NCI-H1436 treated with DMSO at 0.1 percent for 48 hours (cell line): ENCODE measurements around the gene FADS1.
A peak's percentile ranks its signal among the peaks of the same experiment; 100 is the strongest.

Source experiments
- DNase-seq: peaks from one replicate; lab custom pipeline; 2025; lab: John Stamatoyannopoulos, UW

The FADS1 gene

DNA sequence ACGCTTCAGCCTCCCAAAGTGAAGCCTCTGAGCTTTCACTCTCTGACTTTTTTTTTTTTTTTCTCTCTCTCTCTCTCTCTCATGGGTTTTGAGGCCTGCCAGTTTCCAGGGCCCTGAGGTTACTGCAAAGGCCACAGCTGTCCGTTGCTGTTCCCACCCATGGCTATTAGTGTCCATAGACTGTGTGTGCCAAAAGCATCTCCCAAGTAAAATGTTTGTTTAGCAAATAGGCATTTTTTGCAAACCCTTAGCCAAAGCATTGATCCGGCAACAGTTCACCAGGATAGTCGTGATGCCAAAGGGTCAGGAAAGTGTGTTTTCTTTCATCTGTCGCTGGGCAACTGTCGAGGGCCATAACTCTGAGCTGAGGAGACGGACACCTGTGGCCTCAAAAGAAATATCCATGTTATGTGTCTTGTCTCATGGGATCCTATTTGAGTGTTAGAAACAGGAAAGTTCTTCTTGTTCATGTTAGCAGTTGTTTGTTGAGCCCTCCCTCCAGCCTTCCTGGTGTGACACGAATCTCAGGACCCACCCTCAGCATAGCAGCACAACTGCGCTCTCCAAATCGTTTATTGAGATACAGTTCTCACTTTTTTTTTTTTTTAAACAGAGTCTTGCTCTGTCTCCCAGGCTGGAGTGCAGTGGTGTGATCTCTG is 29.7 kb upstream of the FADS1 start:
- DNase-seq, result no peak

DNA sequence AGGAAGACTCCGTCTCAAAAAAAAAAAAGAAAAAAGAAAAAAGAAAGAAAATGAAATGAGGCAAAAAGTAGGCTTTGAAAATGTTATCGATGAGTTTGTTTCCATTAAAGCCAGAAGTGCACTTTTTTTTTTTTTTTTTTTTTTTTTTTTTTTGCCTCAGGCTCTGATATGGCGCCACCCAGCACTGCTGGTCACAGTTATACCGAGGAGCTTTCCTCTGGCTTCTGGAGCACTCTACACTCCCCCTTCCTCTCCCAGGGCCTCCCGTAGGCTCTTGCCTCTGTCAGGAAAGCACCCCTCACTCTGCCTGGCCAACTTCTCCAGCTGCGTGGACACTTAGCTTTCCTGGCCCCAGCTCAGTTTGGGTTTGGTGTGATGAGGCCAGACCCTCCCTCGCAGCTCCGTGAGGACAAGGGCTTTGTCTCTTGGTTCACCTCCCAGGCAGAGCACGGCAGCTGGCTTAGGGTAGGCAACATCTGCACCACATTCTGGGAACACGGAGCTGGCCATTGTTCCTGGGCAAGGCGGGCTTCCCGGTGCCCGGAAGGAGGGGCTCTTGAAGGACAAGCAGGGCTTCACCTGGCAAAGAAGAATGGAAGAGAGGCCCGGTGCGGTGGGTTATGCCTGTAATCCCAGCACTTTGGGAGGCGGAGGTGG is 28.2 kb upstream of the FADS1 start:
- DNase-seq, result no peak

DNA sequence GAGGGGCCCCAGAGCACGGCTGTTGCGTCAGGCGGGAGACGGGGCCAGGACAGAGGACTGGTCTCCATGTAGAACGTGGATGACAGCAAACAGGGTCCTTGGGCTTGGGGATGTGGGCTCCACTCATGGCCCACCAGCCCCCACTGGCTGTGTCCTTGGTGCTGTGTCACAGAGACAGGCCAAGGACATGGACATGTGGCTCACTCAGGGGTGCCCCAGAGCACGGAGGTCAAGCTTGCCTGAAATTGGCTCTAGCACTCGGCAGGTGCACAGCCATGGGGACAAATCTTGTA is 25.7 kb upstream of the FADS1 start:
- DNase-seq, result no peak

DNA sequence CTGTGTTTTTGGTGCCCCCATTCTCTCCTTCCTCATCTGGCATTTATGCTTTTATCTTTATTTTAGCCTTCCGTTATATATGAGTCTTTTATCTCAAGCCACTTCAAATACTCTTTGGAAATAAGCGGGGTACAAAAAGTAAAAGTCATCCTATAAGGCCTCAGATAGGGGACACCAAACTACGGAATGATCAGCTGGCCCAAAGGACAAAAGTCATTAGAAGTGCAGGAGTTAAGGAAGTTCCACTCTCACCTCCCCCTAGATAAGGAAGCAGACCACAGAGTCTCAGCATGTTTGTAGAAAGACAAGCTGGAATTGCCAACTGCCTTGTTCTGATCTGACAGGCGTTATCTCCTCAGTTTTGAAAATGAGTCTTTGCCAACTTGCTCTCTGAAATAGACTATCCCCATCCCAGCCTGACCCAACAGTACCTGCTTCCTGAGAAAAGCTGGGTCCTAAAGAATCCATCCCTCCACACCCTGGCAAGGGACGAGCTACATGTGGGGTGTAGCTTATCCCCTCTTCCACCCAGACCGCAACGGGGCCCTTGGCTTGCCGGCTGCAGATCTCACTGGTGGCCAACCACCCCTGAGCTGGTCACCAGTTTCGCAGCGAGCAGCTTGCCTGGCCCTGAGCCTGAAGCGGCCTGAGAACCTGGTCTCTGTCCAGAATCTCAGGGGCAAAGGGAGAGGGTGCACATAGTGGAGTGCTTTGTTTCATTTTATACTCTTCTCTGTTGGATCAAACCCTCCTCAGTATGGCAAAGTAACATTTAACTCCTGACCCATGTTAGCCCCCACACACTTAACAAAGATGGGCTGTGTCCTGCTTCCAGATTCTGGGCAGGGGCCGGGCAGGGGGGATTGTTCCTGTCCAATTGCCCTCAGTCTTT is 25.1 kb upstream of the FADS1 start:
- DNase-seq, result no peak

DNA sequence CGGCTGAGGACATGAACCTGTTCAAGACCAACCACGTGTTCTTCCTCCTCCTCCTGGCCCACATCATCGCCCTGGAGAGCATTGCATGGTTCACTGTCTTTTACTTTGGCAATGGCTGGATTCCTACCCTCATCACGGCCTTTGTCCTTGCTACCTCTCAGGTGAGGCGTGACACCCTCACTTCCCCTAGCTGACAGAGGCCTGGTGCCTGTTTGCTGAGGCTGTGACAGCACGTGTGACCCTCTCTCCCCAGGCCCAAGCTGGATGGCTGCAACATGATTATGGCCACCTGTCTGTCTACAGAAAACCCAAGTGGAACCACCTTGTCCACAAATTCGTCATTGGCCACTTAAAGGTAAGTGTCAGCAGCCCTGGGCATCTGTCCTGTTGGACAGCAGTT is 23.6 kb upstream of the FADS1 start:
- no peak for DNase-seq

DNA sequence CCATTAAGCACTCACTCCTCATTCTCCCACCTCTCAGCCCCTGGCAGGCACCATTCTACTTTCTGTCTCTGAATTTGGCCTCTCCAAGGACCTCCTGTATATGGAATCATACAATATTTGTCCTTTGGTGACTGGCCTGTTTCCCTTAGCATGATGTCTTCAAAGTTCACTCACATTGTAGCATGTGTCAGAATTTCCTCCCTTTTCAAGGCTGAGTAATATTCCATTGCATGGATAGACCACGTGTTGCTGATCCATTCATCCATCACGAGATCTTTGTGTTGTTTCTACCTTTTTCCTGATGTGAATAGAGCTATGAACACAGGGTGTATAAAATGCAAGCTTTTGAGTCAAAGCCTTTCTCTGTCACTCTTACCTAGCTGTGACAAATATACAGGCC is 22.9 kb upstream of the FADS1 start:
- DNase-seq, result no peak

DNA sequence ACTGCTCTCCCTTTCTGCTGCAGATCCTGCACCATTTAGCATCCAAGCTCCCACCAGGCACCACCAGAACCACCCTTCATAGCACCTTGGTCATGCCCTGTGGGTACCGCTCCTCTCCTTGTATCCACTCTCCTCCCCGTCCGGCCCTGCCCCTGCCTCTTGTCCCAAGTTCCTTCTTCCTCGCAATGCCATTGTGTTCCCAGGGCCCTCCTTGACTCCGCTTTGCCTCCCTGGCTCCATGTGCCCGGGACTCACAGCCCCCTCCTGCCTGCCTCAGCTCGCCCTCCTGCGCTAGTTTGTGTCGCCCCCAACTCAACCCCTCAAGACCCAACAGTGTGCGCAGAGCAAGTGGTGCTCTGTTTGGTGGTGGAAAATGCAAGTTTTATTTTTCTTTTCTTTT is 22.1 kb upstream of the FADS1 start:
- DNase-seq, result no peak

DNA sequence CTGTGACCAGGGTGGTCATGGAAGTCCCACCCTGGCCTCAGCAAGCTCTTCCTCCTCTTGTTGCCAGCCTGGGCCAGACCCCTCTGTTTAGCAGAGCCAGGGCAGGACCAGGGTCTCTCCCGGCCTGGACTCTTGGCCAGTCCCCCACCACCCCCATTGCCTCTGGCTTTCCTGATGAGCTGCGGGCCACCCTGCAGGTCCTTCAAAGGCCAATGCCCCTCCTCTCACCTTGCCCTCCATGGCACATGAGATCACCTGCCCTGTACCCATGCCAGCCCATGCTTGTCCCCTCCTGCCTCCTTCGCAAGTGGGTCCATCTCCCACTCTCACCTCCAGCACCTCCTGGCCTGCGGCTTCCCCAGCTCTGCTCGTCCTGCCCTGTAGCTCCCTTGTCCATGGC is 21.7 kb upstream of the FADS1 start:
- DNase-seq, result no peak

DNA sequence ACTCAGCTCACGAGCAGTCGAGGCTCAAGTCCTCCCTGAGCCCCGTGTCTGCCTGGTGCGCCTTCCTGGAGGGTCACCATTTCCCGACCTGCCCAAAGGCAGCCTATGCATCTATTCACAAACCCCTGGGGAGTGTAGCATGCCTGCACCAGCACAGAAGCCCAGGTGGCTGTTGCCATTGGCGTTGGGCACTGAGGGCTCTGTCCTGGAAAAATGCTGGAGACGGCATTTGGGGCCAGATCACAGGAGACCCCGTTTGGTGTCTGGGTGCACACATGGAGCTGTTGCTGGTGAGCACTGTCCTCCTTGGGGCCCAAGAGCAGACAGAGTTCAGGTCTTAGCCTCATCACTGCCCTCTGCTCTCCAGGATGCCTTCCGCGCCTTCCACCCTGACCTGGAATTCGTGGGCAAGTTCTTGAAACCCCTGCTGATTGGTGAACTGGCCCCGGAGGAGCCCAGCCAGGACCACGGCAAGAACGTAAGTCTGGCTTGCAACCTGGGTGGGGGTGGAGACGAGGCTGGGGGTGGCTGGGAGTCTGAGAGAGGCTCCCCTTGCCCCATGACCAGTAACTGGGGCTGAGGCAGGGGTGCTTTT is 20.7 kb upstream of the FADS1 start:
- DNase-seq, result no peak

DNA sequence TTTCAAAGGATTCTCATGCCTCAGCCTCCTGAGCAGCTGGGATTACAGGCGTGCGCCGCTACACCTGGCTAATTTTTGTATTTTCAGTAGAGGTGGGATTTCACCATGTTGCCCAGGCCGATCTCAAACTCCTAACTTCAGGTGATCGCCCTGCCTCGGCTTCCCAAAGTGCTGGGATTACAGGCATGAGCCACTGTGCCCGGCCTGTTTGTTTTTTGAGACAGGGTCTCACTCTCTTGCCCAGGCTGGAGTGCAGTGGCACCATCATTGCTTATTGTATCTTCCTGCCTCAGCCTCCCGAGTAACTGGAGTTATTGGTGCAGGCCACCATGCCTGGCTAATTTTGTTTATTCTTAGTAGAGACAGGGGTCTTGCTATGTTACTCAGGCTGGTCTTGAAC is 19.4 kb upstream of the FADS1 start:
- no peak for DNase-seq

DNA sequence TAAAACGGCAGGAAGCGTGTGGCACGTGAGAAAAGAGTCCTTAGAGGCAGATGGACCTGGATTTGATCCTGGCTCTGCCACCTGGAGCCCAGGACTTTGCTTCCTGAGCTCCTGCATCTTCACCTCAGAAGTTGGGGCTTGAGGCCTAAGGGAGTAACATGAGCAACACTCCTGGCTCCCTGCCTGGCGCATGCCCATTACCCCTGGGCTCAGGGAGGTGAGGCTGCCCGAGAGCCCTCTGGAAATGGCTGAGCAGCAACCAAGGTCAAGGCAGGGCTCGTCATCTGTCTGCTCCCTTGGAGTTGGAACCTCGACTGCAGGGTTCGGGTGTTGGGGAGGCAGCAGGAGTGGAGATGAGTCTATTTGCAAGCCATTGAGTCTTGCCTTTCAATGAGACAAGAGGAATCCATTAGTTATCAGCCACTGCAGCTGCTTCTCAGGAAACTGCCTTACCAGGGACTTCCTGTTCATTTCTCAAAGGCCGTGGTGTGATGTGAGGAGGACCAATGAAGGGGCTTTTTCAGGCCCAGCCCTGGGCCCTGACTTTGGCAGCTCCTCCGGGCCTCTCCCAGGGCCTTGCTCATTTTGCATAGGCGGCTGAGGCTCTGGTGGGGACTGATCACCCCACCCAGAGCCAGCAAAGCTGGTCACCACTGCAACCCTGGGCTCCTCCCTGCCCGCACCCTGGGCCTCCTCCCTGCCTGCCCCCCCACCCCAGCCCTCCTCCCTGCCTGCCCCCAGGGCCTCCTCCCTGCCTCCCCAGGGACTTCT is 17.7 kb upstream of the FADS1 start:
- peak; percentile 86 for DNase-seq

DNA sequence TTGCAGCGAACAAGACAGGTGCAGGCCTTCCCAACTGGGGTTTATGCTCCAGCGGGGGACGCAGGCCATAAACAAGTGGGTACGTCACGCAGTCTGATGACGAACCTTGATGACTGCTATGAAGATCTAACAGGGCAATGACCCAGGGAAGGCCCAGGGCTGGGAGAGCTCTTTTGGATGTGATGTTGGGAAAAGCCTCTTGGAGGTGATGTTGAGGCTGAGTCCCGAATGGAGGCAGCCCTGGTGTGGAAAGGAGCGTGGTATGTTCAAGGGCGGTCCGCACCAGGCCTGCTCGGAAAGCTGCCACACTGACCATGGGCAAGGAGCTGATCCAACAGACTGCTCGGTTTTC is 17.1 kb upstream of the FADS1 start:
- no peak for DNase-seq

DNA sequence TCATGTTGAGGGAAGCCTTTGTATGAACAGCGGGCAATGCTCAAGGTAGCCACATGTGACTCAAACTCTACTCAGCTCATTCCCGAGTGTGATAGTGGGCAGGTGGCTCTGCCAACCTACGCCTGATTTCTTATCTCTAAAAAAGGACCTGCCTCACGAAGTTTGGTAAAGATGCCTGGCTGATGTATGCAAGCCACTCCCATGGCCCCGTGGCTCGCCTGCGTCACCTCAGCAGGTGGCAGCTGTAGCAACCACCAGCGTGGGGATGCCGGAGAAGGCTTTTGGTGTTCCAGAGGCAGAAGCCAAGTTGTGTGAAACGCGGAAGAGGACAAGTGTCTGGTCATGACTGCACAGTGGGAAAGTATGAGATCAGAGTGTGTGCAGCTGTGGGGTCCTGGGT is 16.7 kb upstream of the FADS1 start:
- DNase-seq, result peak; percentile 28

DNA sequence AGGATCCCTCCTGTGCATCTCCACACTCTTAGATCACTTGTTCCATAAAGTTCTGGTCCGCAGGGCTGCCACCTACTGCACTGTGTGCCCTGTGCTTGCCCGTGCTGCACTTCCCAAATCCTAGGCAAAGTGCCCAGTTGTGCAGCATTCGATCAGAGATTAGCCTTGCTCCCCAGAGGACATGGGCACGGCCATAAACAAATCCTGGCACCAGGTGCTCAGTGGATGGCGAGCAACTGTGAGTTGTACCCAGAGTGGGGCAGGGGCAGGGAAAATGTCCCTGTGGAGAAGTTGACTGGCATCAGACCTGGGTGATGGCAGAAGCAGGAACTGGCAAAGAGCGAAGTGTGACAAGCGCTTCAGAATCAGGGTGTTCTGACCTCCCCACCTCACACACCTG is 16.0 kb upstream of the FADS1 start:
- no peak for DNase-seq

DNA sequence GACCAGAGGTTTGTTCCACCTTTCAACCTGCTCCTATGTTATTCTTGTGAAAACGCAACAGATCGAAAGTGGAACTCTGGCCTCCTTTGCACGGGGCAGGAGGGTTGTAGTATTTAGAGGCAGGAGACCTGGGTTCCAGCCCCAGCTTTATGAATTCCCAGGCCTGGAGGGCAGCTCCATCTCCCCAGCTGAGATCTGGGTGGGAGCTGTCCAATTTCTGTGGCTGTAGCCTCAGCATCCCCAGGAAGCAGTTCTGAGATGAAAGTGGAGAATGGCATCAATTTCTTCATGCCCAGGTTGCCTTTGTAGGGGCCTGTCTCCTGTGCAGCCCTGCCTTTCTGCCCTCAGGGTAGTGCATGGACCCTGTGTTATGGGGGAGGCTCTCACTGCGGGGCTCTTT is 15.4 kb upstream of the FADS1 start:
- DNase-seq, result no peak

DNA sequence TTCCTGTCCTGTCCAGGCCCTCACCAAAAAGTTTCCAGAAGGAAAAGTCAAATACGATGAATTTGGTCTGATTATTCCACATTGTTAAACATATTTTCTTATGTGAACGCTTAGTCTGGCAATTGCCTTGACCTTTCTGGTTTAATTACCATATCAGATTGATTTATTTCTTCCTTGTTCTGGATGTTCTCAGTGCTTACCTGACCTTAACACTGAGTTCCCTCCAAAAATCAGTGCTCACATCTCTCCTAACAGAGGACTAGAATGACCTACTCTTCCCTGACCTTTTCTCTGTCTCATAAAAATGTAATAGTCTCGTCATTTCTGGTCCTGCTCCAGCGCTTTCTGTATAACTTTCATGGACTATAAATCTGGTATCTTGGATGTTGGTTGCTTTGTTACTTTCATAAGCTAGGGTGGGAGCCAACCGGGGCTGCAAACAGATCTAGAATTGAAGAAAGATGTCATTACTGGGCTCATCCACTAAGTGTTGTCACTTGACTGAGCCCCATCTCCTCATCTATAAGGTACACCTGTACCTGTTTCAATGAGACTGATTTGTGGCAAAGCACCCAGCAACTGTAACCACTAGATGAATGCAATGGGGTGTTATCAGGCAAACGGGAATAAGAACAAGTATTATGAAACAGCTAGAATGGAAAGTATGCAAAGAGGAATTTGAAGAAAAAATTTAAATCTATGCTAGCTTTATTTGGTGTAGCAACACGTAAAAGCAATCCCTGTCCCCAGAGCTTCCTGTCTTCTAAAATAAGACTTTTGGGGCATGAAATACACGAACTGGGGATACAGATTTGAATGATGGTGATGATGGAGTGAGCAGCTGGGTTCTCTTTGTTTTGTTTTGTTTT is 13.7 kb upstream of the FADS1 start:
- DNase-seq, result no peak

DNA sequence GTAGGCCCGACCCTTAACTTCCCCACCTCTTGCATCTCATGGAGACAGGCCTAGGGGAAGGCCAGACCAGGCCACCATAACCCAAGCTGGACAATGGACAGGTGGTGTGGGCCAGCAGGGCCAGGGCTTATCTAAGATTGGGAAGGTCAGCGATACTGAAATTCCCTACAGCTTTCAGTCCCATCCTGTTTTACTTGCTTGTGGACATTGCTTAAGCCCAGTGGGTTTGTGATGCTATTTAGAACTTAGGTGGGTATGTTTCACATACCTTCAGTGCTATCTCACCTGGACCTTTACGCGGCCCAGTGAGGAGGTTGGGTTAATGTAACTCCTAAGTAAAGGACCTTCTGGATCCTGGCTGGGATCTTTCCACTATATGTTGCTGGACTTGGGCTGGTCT is 13.0 kb upstream of the FADS1 start:
- no peak for DNase-seq

DNA sequence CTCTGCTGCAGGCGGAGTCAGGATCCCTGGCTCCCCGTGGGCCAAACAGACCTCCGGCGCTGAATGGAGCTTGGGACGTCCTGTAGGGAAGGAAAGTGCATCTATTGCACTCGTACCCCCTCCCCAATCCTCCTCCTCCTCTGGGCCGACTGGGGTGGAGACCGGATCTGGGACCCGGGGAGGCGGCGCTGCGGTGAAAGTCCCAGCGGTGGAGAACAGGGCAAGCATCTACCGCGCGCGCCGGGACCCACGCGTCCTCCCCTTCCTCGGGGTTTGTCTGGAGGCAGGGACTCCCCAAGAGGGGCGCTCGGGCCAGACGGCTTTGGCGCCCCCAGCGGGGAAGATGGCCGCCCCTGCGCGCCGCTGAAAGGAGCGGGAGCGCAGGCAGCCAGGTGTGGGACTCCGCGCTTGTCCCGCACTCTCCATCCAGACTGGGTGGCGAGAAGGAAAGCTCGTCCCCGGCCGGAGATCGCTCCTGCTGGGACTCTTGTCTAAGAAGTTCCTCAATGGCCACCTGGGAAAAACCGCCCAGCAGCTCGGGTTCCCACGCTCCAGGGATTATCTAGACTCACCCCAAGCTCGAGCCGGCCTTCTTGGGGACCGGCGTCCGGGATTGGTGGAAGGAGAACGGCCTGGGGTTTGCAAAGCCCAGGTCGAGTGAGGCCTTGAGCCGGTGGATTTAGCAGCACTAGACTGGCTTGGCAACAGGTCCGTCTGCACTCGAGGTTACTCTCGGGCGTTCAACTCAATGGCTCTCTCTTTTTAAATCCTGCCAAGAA is 12.0 kb upstream of the FADS1 start:
- no peak for DNase-seq

DNA sequence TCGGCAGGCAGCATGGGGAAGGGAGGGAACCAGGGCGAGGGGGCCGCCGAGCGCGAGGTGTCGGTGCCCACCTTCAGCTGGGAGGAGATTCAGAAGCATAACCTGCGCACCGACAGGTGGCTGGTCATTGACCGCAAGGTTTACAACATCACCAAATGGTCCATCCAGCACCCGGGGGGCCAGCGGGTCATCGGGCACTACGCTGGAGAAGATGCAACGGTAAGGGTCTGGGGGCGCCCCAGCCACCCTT is 11.5 kb upstream of the FADS1 start:
- DNase-seq, result no peak

DNA sequence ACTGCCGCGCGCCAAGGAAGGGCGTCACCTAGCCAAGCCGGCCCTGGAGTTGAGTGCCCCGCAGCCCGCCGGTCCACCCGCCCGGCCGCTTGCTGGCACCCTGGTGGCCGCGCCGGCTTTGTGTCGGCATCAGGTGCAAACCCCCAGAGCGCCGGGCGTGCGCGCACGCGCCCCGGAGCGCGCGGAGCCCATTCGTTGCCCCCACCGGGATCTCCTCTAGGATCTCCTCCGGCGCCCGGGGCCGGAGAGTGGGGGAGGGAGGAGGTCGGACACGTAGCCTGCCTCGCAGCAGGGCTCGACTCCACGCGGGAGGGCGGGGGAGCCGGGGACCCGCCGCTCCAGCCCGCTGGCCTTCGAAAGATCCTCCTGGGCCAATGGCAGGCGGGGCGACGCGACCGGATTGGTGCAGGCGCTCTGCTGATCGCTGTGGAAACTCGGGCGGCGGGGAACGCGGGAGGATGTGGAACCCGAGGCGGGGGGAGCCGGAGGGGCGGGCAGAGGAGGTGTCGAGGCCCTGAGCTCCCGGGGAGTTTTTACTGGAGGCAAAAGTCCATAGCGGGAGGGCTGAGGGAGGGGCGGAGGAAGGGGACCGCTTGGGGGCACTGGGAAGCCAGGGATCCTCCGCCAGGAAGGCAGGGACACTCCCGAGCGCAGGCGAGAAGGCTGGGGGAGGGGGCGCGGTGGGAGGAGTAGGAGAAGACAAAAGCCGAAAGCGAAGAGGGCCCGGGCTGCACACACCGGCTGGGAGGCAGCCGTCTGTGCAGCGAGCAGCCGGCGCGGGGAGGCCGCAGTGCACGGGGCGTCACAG is 11.0 kb upstream of the FADS1 start, which contains the start of gene FADS2:
Gene FADS2 (plus strand): TSS at position 730 of the 808 bp plus-strand sequence. CDS start 91 bp downstream, outside the sequence.
- DNase-seq, result peak; percentile 89
